ENCODE measurements around the gene CKS2.

GRCh38 chr9:89315482-89315881, 4.5 kb downstream of the CKS2 start:
- TF ChIP-seq, protein P1, sequence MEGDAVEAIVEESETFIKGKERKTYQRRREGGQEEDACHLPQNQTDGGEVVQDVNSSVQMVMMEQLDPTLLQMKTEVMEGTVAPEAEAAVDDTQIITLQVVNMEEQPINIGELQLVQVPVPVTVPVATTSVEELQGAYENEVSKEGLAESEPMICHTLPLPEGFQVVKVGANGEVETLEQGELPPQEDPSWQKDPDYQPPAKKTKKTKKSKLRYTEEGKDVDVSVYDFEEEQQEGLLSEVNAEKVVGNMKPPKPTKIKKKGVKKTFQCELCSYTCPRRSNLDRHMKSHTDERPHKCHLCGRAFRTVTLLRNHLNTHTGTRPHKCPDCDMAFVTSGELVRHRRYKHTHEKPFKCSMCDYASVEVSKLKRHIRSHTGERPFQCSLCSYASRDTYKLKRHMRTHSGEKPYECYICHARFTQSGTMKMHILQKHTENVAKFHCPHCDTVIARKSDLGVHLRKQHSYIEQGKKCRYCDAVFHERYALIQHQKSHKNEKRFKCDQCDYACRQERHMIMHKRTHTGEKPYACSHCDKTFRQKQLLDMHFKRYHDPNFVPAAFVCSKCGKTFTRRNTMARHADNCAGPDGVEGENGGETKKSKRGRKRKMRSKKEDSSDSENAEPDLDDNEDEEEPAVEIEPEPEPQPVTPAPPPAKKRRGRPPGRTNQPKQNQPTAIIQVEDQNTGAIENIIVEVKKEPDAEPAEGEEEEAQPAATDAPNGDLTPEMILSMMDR (IDR thresholded peaks at IDR 0.05) = no peak
- TF ChIP-seq POLR2A (IDR thresholded peaks at IDR 0.05) = no peak
